HepG2 (cell line): ENCODE results near the gene CDC42BPG. TPM values are rescaled to one million over a fixed set of nuclear protein-coding genes. Genes with fewer than 3 reads are reported as not detected.
A peak's percentile ranks its signal among the peaks of the same experiment; 100 is the strongest.

Experiments
- ETV5 ChIP-seq: IDR thresholded peaks from 2 replicates; pipeline ENCODE4 v1.6.1; 2018; ENCODE audit warnings: missing biosample characterization, missing genetic modification reagents, inconsistent platforms, borderline replicate concordance
- FOXK2 ChIP-seq: fragments of 450-650 bp; IDR thresholded peaks from 2 replicates; pipeline ENCODE4 v1.6.1; 2016
- GATA4 ChIP-seq: sonication (generic); IDR thresholded peaks from 2 replicates; pipeline ENCODE4 v1.6.1; 2016; ENCODE audit warnings: antibody characterized with exemption, low read depth, borderline replicate concordance
- GPN1 ChIP-seq: sonication (generic); formaldehyde crosslinking; IDR thresholded peaks from 2 replicates; pipeline ENCODE4 v1.5.1; 2020; ENCODE audit warnings: missing genetic modification reagents, borderline replicate concordance
- HES4 ChIP-seq: sonication (generic); formaldehyde crosslinking; IDR thresholded peaks from 2 replicates; pipeline ENCODE4 v1.9.0; 2021; ENCODE audit warnings: mild to moderate bottlenecking, missing genetic modification reagents, borderline replicate concordance
- HOXD1 ChIP-seq: sonication (generic); formaldehyde crosslinking; IDR thresholded peaks from 2 replicates; pipeline ENCODE4 v1.5.0; 2020; ENCODE audit warnings: missing genetic modification reagents
- ISX ChIP-seq: sonication (generic); formaldehyde crosslinking; conservative IDR thresholded peaks from 2 replicates; pipeline ENCODE4 v1.5.0; 2020; ENCODE audit warnings: missing genetic modification reagents
- MBNL3 ChIP-seq: fragments of 250-450 bp; sonication (Bioruptor Pico); conservative IDR thresholded peaks from 2 replicates; pipeline ENCODE4 v1.8.0; 2022; ENCODE audit warnings: mild to moderate bottlenecking, inconsistent platforms
- MTA1 ChIP-seq: sonication (generic); formaldehyde crosslinking; IDR thresholded peaks from 2 replicates; pipeline ENCODE4 v1.4.0; 2020; ENCODE audit warnings: missing genetic modification reagents, mild to moderate bottlenecking, borderline replicate concordance
- MYNN ChIP-seq: sonication (generic); formaldehyde crosslinking; IDR thresholded peaks from 2 replicates; pipeline ENCODE4 v1.4.0; 2020; ENCODE audit warnings: mild to moderate bottlenecking, low read depth, missing genetic modification reagents
- NFKB2 ChIP-seq: sonication (generic); formaldehyde crosslinking; IDR thresholded peaks from 2 replicates; pipeline ENCODE4 v1.4.0; 2020; ENCODE audit warnings: missing genetic modification reagents, borderline replicate concordance
- RARA ChIP-seq: IDR thresholded peaks from 2 replicates; pipeline ENCODE4 v1.6.1; 2016; ENCODE audit warnings: missing genetic modification reagents, missing compliant biosample characterization
- RBM39 ChIP-seq: fragments of 200-400 bp; formaldehyde crosslinking; IDR thresholded peaks from one replicate; pipeline ENCODE4 v1.6.1; 2018; ENCODE audit warnings: antibody characterized with exemption, mild to moderate bottlenecking, low read depth, low read length; ENCODE audit not compliant: poor library complexity, severe bottlenecking
- SP5 ChIP-seq: IDR thresholded peaks from 2 replicates; pipeline ENCODE4 v1.6.1; 2016; ENCODE audit warnings: low read depth, borderline replicate concordance
- SRSF9 ChIP-seq: fragments of 200-400 bp; formaldehyde crosslinking; IDR thresholded peaks from 2 replicates; pipeline ENCODE4 v1.6.1; 2018; ENCODE audit warnings: borderline replicate concordance, mild to moderate bottlenecking, low read depth, low read length; ENCODE audit not compliant: insufficient read depth, poor library complexity, severe bottlenecking
- TBX3 ChIP-seq: fragments of 450-650 bp; IDR thresholded peaks from 2 replicates; pipeline ENCODE4 v1.6.1; 2017; ENCODE audit warnings: antibody characterized with exemption, mild to moderate bottlenecking, inconsistent platforms, borderline replicate concordance
- YEATS4 ChIP-seq: sonication (generic); formaldehyde crosslinking; IDR thresholded peaks from 2 replicates; pipeline ENCODE4 v1.4.0; 2020; ENCODE audit warnings: missing genetic modification reagents, borderline replicate concordance
- ZFP91 ChIP-seq: sonication (generic); formaldehyde crosslinking; IDR thresholded peaks from 2 replicates; pipeline ENCODE4 v1.9.0; 2022; ENCODE audit warnings: missing genetic modification reagents, mild to moderate bottlenecking, borderline replicate concordance
- ZNF124 ChIP-seq: sonication (generic); formaldehyde crosslinking; IDR thresholded peaks from 2 replicates; pipeline ENCODE4 v1.4.0; 2020; ENCODE audit warnings: missing genetic modification reagents
- ZNF18 ChIP-seq: sonication (generic); formaldehyde crosslinking; IDR thresholded peaks from 2 replicates; pipeline ENCODE4 v1.8.0; 2022; ENCODE audit warnings: mild to moderate bottlenecking, missing genetic modification reagents; ENCODE audit not compliant: insufficient replicate concordance
- ZNF672 ChIP-seq: sonication (generic); formaldehyde crosslinking; IDR thresholded peaks from 2 replicates; pipeline ENCODE4 v1.8.1; 2022; ENCODE audit warnings: missing genetic modification reagents
- polyA plus RNA-seq, 8 experiments: library from polyadenylated mRNA; depleted of rRNA in 3 of 8; stranded (reverse) in 7 of 8; unstranded in 1 of 8; fragments of >200 nt; fragmentation: Illumina TruSeq in 4 of 8; extraction: Trizol in 4 of 8; gene quantifications; 2 replicates each; pipeline versions ENCODE4 v1.2.1 to v1.2.3, GENCODE V29; 2011 to 2016; ENCODE audit warnings: low read depth in 4 of 8, missing spikeins in 1 of 8, mixed read lengths in 1 of 8; ENCODE audit not compliant: insufficient read depth in 1 of 8
- total RNA-seq, 5 experiments: library from RNA; depleted of rRNA; stranded (reverse); fragments of >200 nt; fragmentation: Illumina TruSeq; extraction: Trizol; gene quantifications; 2 replicates each; pipeline ENCODE4 v1.2.3, GENCODE V29; 2016; ENCODE audit warnings: low read depth in 1 of 5
- TF ChIP-seq, protein P1 (sequence below): sonication (generic); formaldehyde crosslinking; IDR thresholded peaks from 2 replicates; pipeline ENCODE4 v1.5.1; 2020; ENCODE audit warnings: mild to moderate bottlenecking, moderate library complexity, missing genetic modification reagents
- TF ChIP-seq, protein P2 (sequence below): sonication (generic); formaldehyde crosslinking; IDR thresholded peaks from 2 replicates; pipeline ENCODE4 v1.8.1; 2023; ENCODE audit warnings: mild to moderate bottlenecking, missing genetic modification reagents

The CDC42BPG gene
- total and polyA plus RNA-seq, 2 of the 13 experiments (the other 11 are each of a cell fraction or from before 2014, with no cell fraction given), result 0.55 to 1.4 TPM

- TF ChIP-seq, protein P1, sequence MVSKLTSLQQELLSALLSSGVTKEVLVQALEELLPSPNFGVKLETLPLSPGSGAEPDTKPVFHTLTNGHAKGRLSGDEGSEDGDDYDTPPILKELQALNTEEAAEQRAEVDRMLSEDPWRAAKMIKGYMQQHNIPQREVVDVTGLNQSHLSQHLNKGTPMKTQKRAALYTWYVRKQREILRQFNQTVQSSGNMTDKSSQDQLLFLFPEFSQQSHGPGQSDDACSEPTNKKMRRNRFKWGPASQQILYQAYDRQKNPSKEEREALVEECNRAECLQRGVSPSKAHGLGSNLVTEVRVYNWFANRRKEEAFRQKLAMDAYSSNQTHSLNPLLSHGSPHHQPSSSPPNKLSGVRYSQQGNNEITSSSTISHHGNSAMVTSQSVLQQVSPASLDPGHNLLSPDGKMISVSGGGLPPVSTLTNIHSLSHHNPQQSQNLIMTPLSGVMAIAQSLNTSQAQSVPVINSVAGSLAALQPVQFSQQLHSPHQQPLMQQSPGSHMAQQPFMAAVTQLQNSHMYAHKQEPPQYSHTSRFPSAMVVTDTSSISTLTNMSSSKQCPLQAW (CRISPR knock-in tag), result no peak
- TF ChIP-seq ZFP91 (CRISPR knock-in tag) (0 out of 2 replicates have a peak, but pooled peaks have one; percentile 13), YEATS4 (CRISPR knock-in tag) (no peak), MBNL3 (CRISPR knock-in tag) (no peak), MYNN (CRISPR knock-in tag) (no peak), ZNF18 (CRISPR knock-in tag) (no peak), RBM39 (no peak), ZNF672 (CRISPR knock-in tag) (no peak), NFKB2 (CRISPR knock-in tag) (no peak), ZNF124 (CRISPR knock-in tag) (no peak), SRSF9 (no peak), MTA1 (no peak), SP5 (CRISPR knock-in tag) (peak; percentile 38; the same call in 1 of the 2 replicates), GPN1 (CRISPR knock-in tag) (no peak), HES4 (no peak), GATA4 (no peak), ISX (no peak), RARA (CRISPR knock-in tag) (peak; percentile 82), HOXD1 (no peak), ETV5 (CRISPR knock-in tag) (peak; percentile 76; the same call in 1 of the 2 replicates), FOXK2 (no peak), TBX3 (no peak)
- TF ChIP-seq, protein P2, sequence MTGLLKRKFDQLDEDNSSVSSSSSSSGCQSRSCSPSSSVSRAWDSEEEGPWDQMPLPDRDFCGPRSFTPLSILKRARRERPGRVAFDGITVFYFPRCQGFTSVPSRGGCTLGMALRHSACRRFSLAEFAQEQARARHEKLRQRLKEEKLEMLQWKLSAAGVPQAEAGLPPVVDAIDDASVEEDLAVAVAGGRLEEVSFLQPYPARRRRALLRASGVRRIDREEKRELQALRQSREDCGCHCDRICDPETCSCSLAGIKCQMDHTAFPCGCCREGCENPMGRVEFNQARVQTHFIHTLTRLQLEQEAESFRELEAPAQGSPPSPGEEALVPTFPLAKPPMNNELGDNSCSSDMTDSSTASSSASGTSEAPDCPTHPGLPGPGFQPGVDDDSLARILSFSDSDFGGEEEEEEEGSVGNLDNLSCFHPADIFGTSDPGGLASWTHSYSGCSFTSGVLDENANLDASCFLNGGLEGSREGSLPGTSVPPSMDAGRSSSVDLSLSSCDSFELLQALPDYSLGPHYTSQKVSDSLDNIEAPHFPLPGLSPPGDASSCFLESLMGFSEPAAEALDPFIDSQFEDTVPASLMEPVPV, result no peak
Observed at GRCh38 chr11:64885367-64886286, 41.2 kb upstream of the CDC42BPG start (continued).
